Osteoblast (primary cell): Measurements from ENCODE around the gene ETS2. TPM values are rescaled to one million over a fixed set of nuclear protein-coding genes. Genes with fewer than 3 reads are reported as not detected.
A peak's percentile ranks its signal among the peaks of the same experiment; 100 is the strongest.

ENCODE experiments used
- DNase-seq: peaks from one replicate; pipeline ENCODE4 v3.0.0; 2011; ENCODE audit warnings: low spot score, mixed read lengths; ENCODE audit not compliant: insufficient read length; ENCODE audit errors: missing footprints
- H2AFZ ChIP-seq: 2 replicates; pipeline ENCODE4 v1.6.0; 2011; ENCODE audit warnings: mild to moderate bottlenecking, low read length
- H3K27ac ChIP-seq: 2 replicates; pipeline ENCODE4 v1.5.1; 2011; ENCODE audit warnings: mild to moderate bottlenecking, low read depth, low read length, moderate library complexity
- H3K27me3 ChIP-seq: 2 replicates; pipeline ENCODE4 v1.6.0; 2012; ENCODE audit warnings: mild to moderate bottlenecking, control low read depth, inconsistent platforms, low read length, moderate library complexity; ENCODE audit not compliant: insufficient read depth
- H3K36me3 ChIP-seq: 2 replicates; pipeline ENCODE4 v1.5.1; 2011; ENCODE audit warnings: mild to moderate bottlenecking, low read length, control low read depth, moderate library complexity; ENCODE audit not compliant: insufficient read depth
- H3K4me1 ChIP-seq: 2 replicates; pipeline ENCODE4 v1.5.1; 2011; ENCODE audit warnings: mild to moderate bottlenecking, low read length, control low read depth, moderate library complexity; ENCODE audit not compliant: insufficient read depth
- H3K4me2 ChIP-seq: 2 replicates; pipeline ENCODE4 v1.6.0; 2011; ENCODE audit warnings: mild to moderate bottlenecking, low read length; ENCODE audit not compliant: insufficient read depth
- H3K4me3 ChIP-seq: fragments of 200-600 bp; sonication (generic); 3 replicates; pipeline ENCODE4 v1.5.1; 2012; ENCODE audit warnings: mild to moderate bottlenecking, low read length, inconsistent platforms; ENCODE audit not compliant: insufficient read depth
- H3K79me2 ChIP-seq: 2 replicates; pipeline ENCODE4 v1.6.0; 2012; ENCODE audit warnings: mild to moderate bottlenecking, low read length, control low read depth, inconsistent platforms; ENCODE audit not compliant: insufficient read depth
- H3K9me3 ChIP-seq: 2 replicates; pipeline ENCODE4 v1.5.1; 2011; ENCODE audit warnings: low read depth, low read length, control low read depth
- H4K20me1 ChIP-seq: 2 replicates; pipeline ENCODE4 v1.6.0; 2012; ENCODE audit warnings: mild to moderate bottlenecking, low read length, control low read depth; ENCODE audit not compliant: insufficient read depth
- total RNA-seq: library from RNA; depleted of rRNA; stranded (reverse); fragments of >200 nt; gene quantifications from 2 replicates; pipeline ENCODE4 v1.2.3, GENCODE V29; 2012
- TF ChIP-seq, protein P1 (sequence below): IDR thresholded peaks from 2 replicates; pipeline ENCODE4 v1.5.1; 2011; ENCODE audit warnings: mild to moderate bottlenecking, low read depth, low read length, moderate library complexity; ENCODE audit errors: extremely low read depth

Gene ETS2
- total RNA-seq, 1 donor, result 4.0 TPM

- H3K4me2 ChIP-seq, result peak overlapping the region; percentile 49
- DNase-seq, result peak; percentile 60
- H3K27me3 ChIP-seq, result no peaks in the 10 kb centered on the region
- H2AFZ ChIP-seq, result no peak overlapping the region
- TF ChIP-seq, protein P1, sequence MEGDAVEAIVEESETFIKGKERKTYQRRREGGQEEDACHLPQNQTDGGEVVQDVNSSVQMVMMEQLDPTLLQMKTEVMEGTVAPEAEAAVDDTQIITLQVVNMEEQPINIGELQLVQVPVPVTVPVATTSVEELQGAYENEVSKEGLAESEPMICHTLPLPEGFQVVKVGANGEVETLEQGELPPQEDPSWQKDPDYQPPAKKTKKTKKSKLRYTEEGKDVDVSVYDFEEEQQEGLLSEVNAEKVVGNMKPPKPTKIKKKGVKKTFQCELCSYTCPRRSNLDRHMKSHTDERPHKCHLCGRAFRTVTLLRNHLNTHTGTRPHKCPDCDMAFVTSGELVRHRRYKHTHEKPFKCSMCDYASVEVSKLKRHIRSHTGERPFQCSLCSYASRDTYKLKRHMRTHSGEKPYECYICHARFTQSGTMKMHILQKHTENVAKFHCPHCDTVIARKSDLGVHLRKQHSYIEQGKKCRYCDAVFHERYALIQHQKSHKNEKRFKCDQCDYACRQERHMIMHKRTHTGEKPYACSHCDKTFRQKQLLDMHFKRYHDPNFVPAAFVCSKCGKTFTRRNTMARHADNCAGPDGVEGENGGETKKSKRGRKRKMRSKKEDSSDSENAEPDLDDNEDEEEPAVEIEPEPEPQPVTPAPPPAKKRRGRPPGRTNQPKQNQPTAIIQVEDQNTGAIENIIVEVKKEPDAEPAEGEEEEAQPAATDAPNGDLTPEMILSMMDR, result no peak
- H3K9me3 ChIP-seq, result peaks cover 3% of the 10 kb centered on the region
- no peak overlapping the region for H3K27ac ChIP-seq
- H3K4me3 ChIP-seq, result no peak overlapping the region
- no peaks in the 10 kb centered on the region for H4K20me1 ChIP-seq
- H3K36me3 ChIP-seq, result no peaks in the 10 kb centered on the region
- peaks cover 4% of the 10 kb centered on the region for H3K4me1 ChIP-seq
- H3K79me2 ChIP-seq, result no peaks in the 10 kb centered on the region
These were observed 18.1 kb upstream of the ETS2 start for GRCh38 chr21:38787461-38788274.

GRCh38 chr21:38788275-38788905 lies 17.3 kb upstream of the ETS2 start:
- Histone ChIP-seq H3K79me2 (no peaks in the 10 kb centered on the region), H3K4me1 (peaks cover 4% of the 10 kb centered on the region), H3K4me2 (no peak overlapping the region), H3K27ac (no peak overlapping the region), H3K4me3 (no peak overlapping the region), H2AFZ (no peak overlapping the region), H3K9me3 (peaks cover 3% of the 10 kb centered on the region), H4K20me1 (no peaks in the 10 kb centered on the region), H3K36me3 (no peaks in the 10 kb centered on the region), H3K27me3 (no peaks in the 10 kb centered on the region)
- no peak for DNase-seq
- TF ChIP-seq, protein P1, result no peak

DNA sequence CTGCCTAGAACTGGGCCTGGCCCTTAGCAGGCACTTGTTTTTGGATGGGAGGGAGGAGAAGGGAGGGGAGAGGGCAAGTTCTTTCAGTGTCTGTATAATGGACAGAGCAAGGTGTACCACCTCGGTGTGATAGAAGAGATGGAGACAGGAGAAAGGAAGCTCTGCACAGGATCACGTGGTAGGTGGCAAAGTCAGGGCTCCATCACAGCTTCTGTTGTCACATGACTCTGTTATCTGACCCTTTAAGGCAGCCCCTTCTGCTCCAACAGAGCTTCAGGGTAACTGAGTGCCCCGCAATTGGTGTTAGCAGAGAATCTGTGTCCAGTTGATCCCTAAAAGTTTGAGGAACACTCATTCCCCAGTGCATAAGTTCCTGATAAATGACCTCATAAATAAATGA lies 16.5 kb upstream of the ETS2 start:
- H4K20me1 ChIP-seq, result no peaks in the 10 kb centered on the region
- H3K4me2 ChIP-seq, result no peak overlapping the region
- H3K27ac ChIP-seq, result no peak overlapping the region
- H2AFZ ChIP-seq, result no peak overlapping the region
- no peaks in the 10 kb centered on the region for H3K27me3 ChIP-seq
- H3K4me1 ChIP-seq, result peaks cover 4% of the 10 kb centered on the region
- TF ChIP-seq, protein P1, result no peak
- H3K36me3 ChIP-seq, result no peaks in the 10 kb centered on the region
- H3K79me2 ChIP-seq, result no peaks in the 10 kb centered on the region
- H3K4me3 ChIP-seq, result no peak overlapping the region
- H3K9me3 ChIP-seq, result no peaks in the 10 kb centered on the region
- no peak for DNase-seq

- no peaks in the 10 kb centered on the region for H3K79me2 ChIP-seq
- no peaks in the 10 kb centered on the region for H3K27me3 ChIP-seq
- no peaks in the 10 kb centered on the region for H4K20me1 ChIP-seq
- no peak overlapping the region for H3K27ac ChIP-seq
- peaks cover 4% of the 10 kb centered on the region for H3K4me1 ChIP-seq
- TF ChIP-seq, protein P1, result no peak
- DNase-seq, result no peak
- no peak overlapping the region for H2AFZ ChIP-seq
- no peak overlapping the region for H3K4me2 ChIP-seq
- no peaks in the 10 kb centered on the region for H3K9me3 ChIP-seq
- H3K4me3 ChIP-seq, result no peak overlapping the region
- H3K36me3 ChIP-seq, result no peaks in the 10 kb centered on the region
These were observed 15.7 kb upstream of the ETS2 start for GRCh38 chr21:38790059-38790458.
